Subcutaneous abdominal adipose tissue (tissue), 5 donors: Measurements from ENCODE around the gene EPYC.

Experiments
- H3K27ac ChIP-seq: one replicate; pipeline ENCODE4 v1.7.0; 2013; ENCODE audit warnings: low read depth, mild to moderate bottlenecking, inconsistent platforms, low read length, moderate library complexity
- H3K27me3 ChIP-seq, 5 donors: one replicate each; pipeline ENCODE4 v1.7.0; 2013; ENCODE audit warnings: low read length in 5 of 5, inconsistent platforms in 1 of 5; ENCODE audit not compliant: control insufficient read depth in 5 of 5, insufficient read depth in 4 of 5
- H3K36me3 ChIP-seq, 5 donors: one replicate each; pipeline ENCODE4 v1.7.0; 2013; ENCODE audit warnings: low read length in 5 of 5; ENCODE audit not compliant: control insufficient read depth in 5 of 5, insufficient read depth in 5 of 5
- H3K4me1 ChIP-seq, 5 donors: one replicate each; pipeline ENCODE4 v1.7.0; 2013; ENCODE audit warnings: low read length in 5 of 5, mild to moderate bottlenecking in 3 of 5, moderate library complexity in 1 of 5; ENCODE audit not compliant: control insufficient read depth in 5 of 5, insufficient read depth in 5 of 5
- H3K4me3 ChIP-seq, 5 donors: one replicate each; pipeline ENCODE4 v1.7.0; 2013; ENCODE audit warnings: low read length in 5 of 5, low read depth in 1 of 5
- H3K9ac ChIP-seq, 5 donors: one replicate each; pipeline ENCODE4 v1.7.0; 2013; ENCODE audit warnings: low read length in 5 of 5, mild to moderate bottlenecking in 4 of 5, moderate library complexity in 3 of 5
- H3K9me3 ChIP-seq, 5 donors: one replicate each; pipeline ENCODE4 v1.7.0; 2013; ENCODE audit warnings: low read length in 5 of 5; ENCODE audit not compliant: control insufficient read depth in 5 of 5
- donor health status: healthy.
- donor health status: healthy.
- donor health status: healthy.
- donor health status: healthy.
- donor health status: healthy.

EPYC gene

GRCh38 chr12:90961154-90961553, 43.6 kb downstream of the EPYC start:
- Histone ChIP-seq H3K9me3 (no peaks in the 10 kb centered on the region), H3K4me1 (no peaks in the 10 kb centered on the region), H3K9ac (no peak overlapping the region), H3K27me3 (no peaks in the 10 kb centered on the region), H3K4me3 (no peak overlapping the region), H3K27ac (no peak overlapping the region), H3K36me3 (no peaks in the 10 kb centered on the region)

- no peaks in the 10 kb centered on the region for H3K4me1 ChIP-seq
- no peak overlapping the region for H3K9ac ChIP-seq
- no peaks in the 10 kb centered on the region for H3K27me3 ChIP-seq
- no peak overlapping the region for H3K27ac ChIP-seq
- no peaks in the 10 kb centered on the region for H3K9me3 ChIP-seq
- H3K36me3 ChIP-seq = no peaks in the 10 kb centered on the region
- no peak overlapping the region for H3K4me3 ChIP-seq
These were observed 45.1 kb downstream of the EPYC start for GRCh38 chr12:90959538-90960139.

DNA sequence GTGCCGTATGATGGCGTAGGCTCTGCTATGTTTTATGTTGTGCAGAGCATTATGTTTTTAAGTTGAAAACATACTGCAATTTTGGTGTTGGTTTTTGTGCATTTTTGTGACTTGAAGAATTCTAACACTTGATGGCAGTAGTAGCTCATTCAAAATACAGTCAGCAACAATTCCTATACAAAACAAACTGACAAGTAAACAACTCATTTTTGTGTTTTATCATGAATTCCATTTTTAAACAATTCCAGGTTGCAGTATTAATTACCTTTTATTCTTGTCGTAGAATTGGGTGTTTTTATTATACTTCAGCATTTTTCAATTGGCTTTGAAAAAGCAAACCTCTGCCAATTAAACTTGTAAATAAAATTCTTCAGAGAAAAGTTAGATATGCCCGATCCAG, 45.7 kb downstream of the EPYC start:
- H3K27ac ChIP-seq = no peak overlapping the region
- no peak overlapping the region for H3K4me3 ChIP-seq
- H3K4me1 ChIP-seq = no peaks in the 10 kb centered on the region
- no peaks in the 10 kb centered on the region for H3K27me3 ChIP-seq
- no peaks in the 10 kb centered on the region for H3K36me3 ChIP-seq
- peaks cover 0 to under 1% (median 0%) of the 10 kb centered on the region in 5 donors for H3K9me3 ChIP-seq
- no peak overlapping the region for H3K9ac ChIP-seq

GRCh38 chr12:90958347-90958746, 46.4 kb downstream of the EPYC start:
- Histone ChIP-seq H3K9me3 (peaks cover 0 to 3% (median 0%) of the 10 kb centered on the region in 5 donors), H3K27me3 (no peaks in the 10 kb centered on the region), H3K36me3 (no peaks in the 10 kb centered on the region), H3K4me1 (no peaks in the 10 kb centered on the region), H3K9ac (no peak overlapping the region), H3K4me3 (no peak overlapping the region), H3K27ac (no peak overlapping the region)

- no peak within 1 kb of the TSS for H3K27ac ChIP-seq
- peaks cover 0 to 3% (median 0%) of the 10 kb centered on the region in 5 donors for H3K9me3 ChIP-seq
- no peaks in the 10 kb centered on the region for H3K36me3 ChIP-seq
- H3K9ac ChIP-seq = no peak within 1 kb of the TSS
- no peak within 1 kb of the TSS for H3K4me3 ChIP-seq
- H3K27me3 ChIP-seq = no peaks in the 10 kb centered on the region
- H3K4me1 ChIP-seq = no peaks in the 10 kb centered on the region
These were observed 49.9 kb downstream of the EPYC start, which contains the start of gene CCER1 for GRCh38 chr12:90954921-90955320. TSS of gene CCER1 (minus strand) at chr12:90955176. CDS start at chr12:90954742, 434 bp downstream.

- no peak overlapping the region for H3K4me3 ChIP-seq
- H3K9me3 ChIP-seq = peaks cover 0 to 3% (median 0%) of the 10 kb centered on the region in 5 donors
- H3K9ac ChIP-seq = no peak overlapping the region
- no peaks in the 10 kb centered on the region for H3K36me3 ChIP-seq
- H3K4me1 ChIP-seq = no peaks in the 10 kb centered on the region
- no peak overlapping the region for H3K27ac ChIP-seq
- H3K27me3 ChIP-seq = no peaks in the 10 kb centered on the region
These were observed 50.3 kb downstream of the EPYC start for GRCh38 chr12:90954428-90954827.

- no peaks in the 10 kb centered on the region for H3K36me3 ChIP-seq
- no peak overlapping the region for H3K9ac ChIP-seq
- no peak overlapping the region for H3K4me3 ChIP-seq
- peaks cover 0 to 3% (median 0%) of the 10 kb centered on the region in 5 donors for H3K9me3 ChIP-seq
- H3K4me1 ChIP-seq = no peaks in the 10 kb centered on the region
- H3K27ac ChIP-seq = no peak overlapping the region
- H3K27me3 ChIP-seq = no peaks in the 10 kb centered on the region
These were observed 50.8 kb downstream of the EPYC start for GRCh38 chr12:90953956-90954421.

DNA sequence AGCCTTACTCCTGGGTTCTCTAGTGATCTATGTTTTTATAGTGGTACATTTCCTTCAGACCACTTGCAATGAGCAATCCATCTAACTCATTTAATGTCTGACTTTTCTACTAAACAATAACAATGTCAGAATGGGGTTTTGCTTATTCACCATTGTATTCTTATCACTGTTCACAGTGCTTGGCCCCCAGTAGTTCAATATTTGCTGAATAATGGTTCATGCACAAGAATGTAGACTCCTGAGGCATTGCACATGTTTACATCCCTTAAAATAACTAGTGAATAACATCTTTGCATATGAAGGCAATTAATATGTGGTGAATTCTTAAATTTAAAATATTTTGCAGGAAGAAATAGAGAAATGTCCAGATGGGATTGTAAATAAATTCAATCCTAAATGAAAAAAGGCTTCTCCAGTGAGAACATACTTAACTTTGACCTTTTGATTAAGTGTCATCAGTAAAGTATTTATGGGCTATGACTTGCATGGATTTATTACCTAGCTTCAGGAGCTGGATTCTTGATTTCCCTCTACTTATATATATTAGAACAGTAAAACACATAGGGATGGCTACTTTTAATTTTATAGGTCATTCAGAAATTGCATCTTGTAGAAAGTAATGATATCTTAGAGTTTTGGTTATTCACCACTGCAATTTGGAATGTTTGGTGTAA, 53.2 kb downstream of the EPYC start:
- Histone ChIP-seq H3K9ac (no peak overlapping the region), H3K27ac (no peak overlapping the region), H3K27me3 (no peaks in the 10 kb centered on the region), H3K36me3 (no peaks in the 10 kb centered on the region), H3K9me3 (peaks cover 0 to 3% (median 0%) of the 10 kb centered on the region in 5 donors), H3K4me1 (no peaks in the 10 kb centered on the region), H3K4me3 (no peak overlapping the region)

DNA sequence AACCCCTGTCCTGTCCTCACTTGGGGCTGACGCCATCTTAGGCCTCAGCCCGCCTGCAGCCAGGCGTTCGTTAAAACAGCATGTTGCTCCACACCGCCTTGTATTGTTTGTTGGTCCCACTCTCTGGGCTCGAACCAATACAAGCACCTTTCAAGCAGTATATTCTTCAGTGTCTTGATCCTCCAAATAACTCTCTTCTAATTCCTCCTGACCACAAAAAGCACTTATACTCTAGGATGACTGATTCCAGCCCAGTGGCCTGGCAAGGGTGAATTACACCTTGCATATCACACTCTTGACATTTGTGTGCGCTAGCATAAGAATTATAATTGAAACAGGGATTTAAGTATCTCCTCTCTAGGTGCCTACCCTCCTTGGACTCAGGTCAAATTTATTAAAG, 56.9 kb downstream of the EPYC start:
- H3K27ac ChIP-seq = no peak overlapping the region
- no peaks in the 10 kb centered on the region for H3K36me3 ChIP-seq
- no peak overlapping the region for H3K4me3 ChIP-seq
- no peaks in the 10 kb centered on the region for H3K27me3 ChIP-seq
- no peaks in the 10 kb centered on the region for H3K9me3 ChIP-seq
- H3K9ac ChIP-seq = no peak overlapping the region
- no peaks in the 10 kb centered on the region for H3K4me1 ChIP-seq

DNA sequence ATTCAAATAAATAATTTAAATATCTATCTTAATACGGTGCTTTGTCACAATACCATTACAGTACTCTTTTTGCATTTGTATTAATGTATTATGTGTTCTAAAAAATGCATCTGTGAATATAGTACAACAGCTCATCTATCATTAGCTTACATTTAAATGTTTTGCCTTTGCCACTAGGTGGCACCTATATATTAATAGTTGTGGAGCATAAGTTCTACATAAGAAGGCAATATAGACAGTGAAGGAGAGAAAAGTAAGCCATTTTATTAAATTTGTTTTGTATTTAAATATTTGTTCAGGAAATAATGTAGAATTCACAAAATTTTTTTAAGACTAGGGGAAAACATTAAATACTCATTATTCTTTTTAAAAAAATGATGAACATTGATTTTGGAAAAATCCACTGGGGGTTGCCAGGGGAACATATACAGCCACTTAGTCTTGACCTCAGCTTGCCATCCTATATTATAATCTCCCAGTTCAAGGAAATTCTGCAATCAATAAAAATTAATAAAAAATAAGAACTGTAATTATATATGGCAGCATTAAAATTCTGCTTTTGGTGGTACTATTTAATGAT, 59.6 kb downstream of the EPYC start:
- Histone ChIP-seq H3K36me3 (no peaks in the 10 kb centered on the region), H3K9ac (no peak overlapping the region), H3K4me3 (no peak overlapping the region), H3K27me3 (no peaks in the 10 kb centered on the region), H3K4me1 (no peaks in the 10 kb centered on the region), H3K27ac (no peak overlapping the region), H3K9me3 (no peaks in the 10 kb centered on the region)
